ENCODE measurements around the gene MYMX.

DNA sequence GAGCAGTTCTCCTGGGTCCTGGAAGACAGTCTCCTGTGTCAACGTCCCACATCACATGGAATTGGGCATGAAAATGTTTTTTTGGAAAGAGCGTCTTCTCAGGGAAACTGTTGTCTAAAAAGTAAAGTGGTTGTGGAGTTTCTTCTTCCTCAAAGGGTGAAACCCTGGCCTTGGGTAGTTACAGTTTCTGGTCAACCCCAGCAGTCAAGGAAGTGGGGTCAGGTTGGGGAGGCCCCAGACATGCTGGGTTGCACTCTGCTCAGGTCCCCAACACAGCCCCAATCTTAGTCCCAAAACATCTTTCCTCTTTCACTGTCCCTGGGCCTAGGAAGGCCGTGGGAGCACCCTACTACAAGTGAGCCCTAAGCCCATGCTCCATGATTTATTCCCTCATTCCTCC, 49.6 kb downstream of the MYMX start:
- TF ChIP-seq POLR2AphosphoS5 (IDR thresholded peaks at IDR 0.05; ENCODE audit: low read depth, low read length) = no peak
- TF ChIP-seq, protein P1, sequence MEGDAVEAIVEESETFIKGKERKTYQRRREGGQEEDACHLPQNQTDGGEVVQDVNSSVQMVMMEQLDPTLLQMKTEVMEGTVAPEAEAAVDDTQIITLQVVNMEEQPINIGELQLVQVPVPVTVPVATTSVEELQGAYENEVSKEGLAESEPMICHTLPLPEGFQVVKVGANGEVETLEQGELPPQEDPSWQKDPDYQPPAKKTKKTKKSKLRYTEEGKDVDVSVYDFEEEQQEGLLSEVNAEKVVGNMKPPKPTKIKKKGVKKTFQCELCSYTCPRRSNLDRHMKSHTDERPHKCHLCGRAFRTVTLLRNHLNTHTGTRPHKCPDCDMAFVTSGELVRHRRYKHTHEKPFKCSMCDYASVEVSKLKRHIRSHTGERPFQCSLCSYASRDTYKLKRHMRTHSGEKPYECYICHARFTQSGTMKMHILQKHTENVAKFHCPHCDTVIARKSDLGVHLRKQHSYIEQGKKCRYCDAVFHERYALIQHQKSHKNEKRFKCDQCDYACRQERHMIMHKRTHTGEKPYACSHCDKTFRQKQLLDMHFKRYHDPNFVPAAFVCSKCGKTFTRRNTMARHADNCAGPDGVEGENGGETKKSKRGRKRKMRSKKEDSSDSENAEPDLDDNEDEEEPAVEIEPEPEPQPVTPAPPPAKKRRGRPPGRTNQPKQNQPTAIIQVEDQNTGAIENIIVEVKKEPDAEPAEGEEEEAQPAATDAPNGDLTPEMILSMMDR (IDR thresholded peaks at IDR 0.05) = no peak
